AG04450 (cell line): ENCODE data around the gene CASKIN2. TPM values are rescaled to one million over a fixed set of nuclear protein-coding genes. Genes with fewer than 3 reads are reported as not detected.

Source experiments
- CTCF ChIA-PET: fragments of 300-600, 350-600 bp; formaldehyde crosslinking; extraction: SDS; loops from one replicate; lab custom pipeline; 2022; ENCODE audit warnings: antibody characterized with exemption, inconsistent platforms; lab: Charles Lee
- POLR2A ChIA-PET: fragments of 350-600 bp; formaldehyde crosslinking; extraction: SDS; loops from one replicate; lab custom pipeline; 2021; ENCODE audit warnings: antibody characterized with exemption, inconsistent platforms; lab: Yijun Ruan, JAX
- DNase-seq: peaks from one replicate; pipeline ENCODE4 v3.0.0-alpha.2; 2011; ENCODE audit warnings: low read depth, low spot score
- H3K27ac ChIP-seq: one replicate; pipeline ENCODE4 v1.5.1; 2012; ENCODE audit warnings: low read depth, low read length, control low read depth
- H3K27me3 ChIP-seq: one replicate; pipeline ENCODE4 v1.6.0; 2012; ENCODE audit warnings: low read length; ENCODE audit not compliant: control insufficient read depth, insufficient read depth
- H3K4me3 ChIP-seq: 2 replicates; pipeline ENCODE4 v1.5.1; 2011; ENCODE audit warnings: mild to moderate bottlenecking, low read depth, low read length, control low read depth
- H3K9me3 ChIP-seq: 2 replicates; pipeline ENCODE4 v1.5.1; 2012; ENCODE audit warnings: low read length; ENCODE audit not compliant: control insufficient read depth, insufficient read depth
- CTCF ChIP-seq: IDR thresholded peaks from 2 replicates; pipeline ENCODE4 v1.5.1; 2011; ENCODE audit warnings: low read depth, low read length, control low read depth, inconsistent platforms
- polyA plus RNA-seq: library from polyadenylated mRNA; depleted of rRNA; stranded (reverse); fragments of >200 nt; gene quantifications from 2 replicates; pipeline ENCODE4 v1.2.3, GENCODE V29; 2011

The CASKIN2 gene
- polyA plus RNA-seq, 1 experiment, result 1.9 TPM

GRCh38 chr17:75490953-75491649, 24.2 kb downstream of the CASKIN2 start:
- DNase-seq, result no peak
- no peak overlapping the region for H3K4me3 ChIP-seq
- H3K27me3 ChIP-seq, result no peaks in the 10 kb centered on the region
- POLR2A ChIA-PET, result no interaction called here
- no peak for TF ChIP-seq CTCF
- H3K27ac ChIP-seq, result no peak overlapping the region
- CTCF ChIA-PET, result no interaction called here
- H3K9me3 ChIP-seq, result no peaks in the 10 kb centered on the region

- DNase-seq, result no peak
- TF ChIP-seq CTCF, result no peak
- H3K27ac ChIP-seq, result no peak overlapping the region
- H3K4me3 ChIP-seq, result no peak overlapping the region
- ChIA-PET CTCF (no interaction called here), POLR2A (no interaction called here)
- H3K9me3 ChIP-seq, result no peaks in the 10 kb centered on the region
- no peaks in the 10 kb centered on the region for H3K27me3 ChIP-seq
Measured at GRCh38 chr17:75490173-75490743, 25.1 kb downstream of the CASKIN2 start.

GRCh38 chr17:75489511-75489955, 25.8 kb downstream of the CASKIN2 start:
- no peak for TF ChIP-seq CTCF
- CTCF ChIA-PET, result no interaction called here
- no peak for DNase-seq
- POLR2A ChIA-PET, result no interaction called here
- Histone ChIP-seq H3K4me3 (no peak overlapping the region), H3K27ac (no peak overlapping the region), H3K9me3 (no peaks in the 10 kb centered on the region), H3K27me3 (no peaks in the 10 kb centered on the region)

GRCh38 chr17:75488693-75489510, 26.4 kb downstream of the CASKIN2 start:
- Histone ChIP-seq H3K27me3 (no peaks in the 10 kb centered on the region), H3K4me3 (no peak overlapping the region), H3K27ac (no peak overlapping the region), H3K9me3 (no peaks in the 10 kb centered on the region)
- ChIA-PET CTCF (no interaction called here), POLR2A (no interaction called here)
- no peak for TF ChIP-seq CTCF
- no peak for DNase-seq
